GM13976 (cell line): ENCODE measurements around the gene AVEN.

Experiments used
- DNase-seq: peaks from one replicate; pipeline ENCODE4 v3.0.0; 2012; ENCODE audit warnings: low spot score
- in situ Hi-C: fragments of 300-500 bp; cut with MboI; formaldehyde crosslinking; loops from one replicate; pipeline ENCODE4 v1.12.0; 2022; ENCODE audit warnings: low sequenced_read_pairs, mixed read lengths, inconsistent platforms; ENCODE audit not compliant: unreplicated experiment
- TF ChIP-seq, protein P1 (sequence below): IDR thresholded peaks from 2 replicates; pipeline ENCODE4 v1.5.1; 2012; ENCODE audit warnings: borderline replicate concordance, mild to moderate bottlenecking; ENCODE audit not compliant: insufficient read depth; ENCODE audit errors: extremely low read depth, missing control alignments, control extremely low read depth

Gene AVEN

DNA sequence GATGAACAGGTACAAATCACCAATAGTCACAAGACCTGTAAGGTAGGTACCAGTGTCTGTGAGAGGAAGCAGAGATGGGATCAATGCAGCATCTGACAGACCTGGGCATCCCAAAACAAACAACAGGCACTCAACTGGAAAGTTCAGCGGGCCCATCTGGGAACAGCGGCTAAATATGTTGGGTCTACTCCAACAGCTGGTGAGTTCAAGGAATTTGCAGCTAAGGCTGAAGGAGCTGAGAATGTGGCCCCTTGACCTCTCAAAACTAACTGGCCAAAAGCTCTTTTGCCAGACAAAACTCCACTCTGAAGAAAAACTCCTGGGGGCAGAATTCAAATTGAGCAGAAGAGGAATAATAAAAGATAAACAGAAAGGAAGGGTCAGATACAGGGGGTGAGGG is 24.4 kb downstream of the AVEN start:
- in situ Hi-C loops = no loop called here
- no peak for DNase-seq

DNA sequence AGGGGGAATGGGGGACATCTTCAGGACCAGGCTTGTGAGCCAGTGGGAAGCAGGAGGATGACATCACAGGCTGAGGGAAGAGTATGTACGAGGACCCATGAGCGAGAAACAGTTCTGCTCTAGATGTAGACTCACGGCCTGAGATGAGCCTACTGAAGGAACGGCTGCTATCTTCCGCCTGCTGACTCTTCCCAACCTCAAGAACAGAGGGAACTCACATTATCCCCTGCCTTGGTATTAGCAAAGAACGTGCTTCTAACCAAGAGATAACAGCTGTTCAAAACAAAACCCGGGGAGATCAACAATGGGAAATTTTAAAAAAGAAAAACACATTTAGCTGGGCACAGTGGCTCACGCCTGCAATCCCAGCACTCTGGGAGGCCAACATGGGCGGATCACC is 25.3 kb downstream of the AVEN start:
- DNase-seq = no peak
- in situ Hi-C loops = no loop called here
- TF ChIP-seq, protein P1, sequence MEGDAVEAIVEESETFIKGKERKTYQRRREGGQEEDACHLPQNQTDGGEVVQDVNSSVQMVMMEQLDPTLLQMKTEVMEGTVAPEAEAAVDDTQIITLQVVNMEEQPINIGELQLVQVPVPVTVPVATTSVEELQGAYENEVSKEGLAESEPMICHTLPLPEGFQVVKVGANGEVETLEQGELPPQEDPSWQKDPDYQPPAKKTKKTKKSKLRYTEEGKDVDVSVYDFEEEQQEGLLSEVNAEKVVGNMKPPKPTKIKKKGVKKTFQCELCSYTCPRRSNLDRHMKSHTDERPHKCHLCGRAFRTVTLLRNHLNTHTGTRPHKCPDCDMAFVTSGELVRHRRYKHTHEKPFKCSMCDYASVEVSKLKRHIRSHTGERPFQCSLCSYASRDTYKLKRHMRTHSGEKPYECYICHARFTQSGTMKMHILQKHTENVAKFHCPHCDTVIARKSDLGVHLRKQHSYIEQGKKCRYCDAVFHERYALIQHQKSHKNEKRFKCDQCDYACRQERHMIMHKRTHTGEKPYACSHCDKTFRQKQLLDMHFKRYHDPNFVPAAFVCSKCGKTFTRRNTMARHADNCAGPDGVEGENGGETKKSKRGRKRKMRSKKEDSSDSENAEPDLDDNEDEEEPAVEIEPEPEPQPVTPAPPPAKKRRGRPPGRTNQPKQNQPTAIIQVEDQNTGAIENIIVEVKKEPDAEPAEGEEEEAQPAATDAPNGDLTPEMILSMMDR = no peak

More for the DNA sequence above, 24.4 kb downstream of the AVEN start:
- TF ChIP-seq, protein P1 = no peak

DNA sequence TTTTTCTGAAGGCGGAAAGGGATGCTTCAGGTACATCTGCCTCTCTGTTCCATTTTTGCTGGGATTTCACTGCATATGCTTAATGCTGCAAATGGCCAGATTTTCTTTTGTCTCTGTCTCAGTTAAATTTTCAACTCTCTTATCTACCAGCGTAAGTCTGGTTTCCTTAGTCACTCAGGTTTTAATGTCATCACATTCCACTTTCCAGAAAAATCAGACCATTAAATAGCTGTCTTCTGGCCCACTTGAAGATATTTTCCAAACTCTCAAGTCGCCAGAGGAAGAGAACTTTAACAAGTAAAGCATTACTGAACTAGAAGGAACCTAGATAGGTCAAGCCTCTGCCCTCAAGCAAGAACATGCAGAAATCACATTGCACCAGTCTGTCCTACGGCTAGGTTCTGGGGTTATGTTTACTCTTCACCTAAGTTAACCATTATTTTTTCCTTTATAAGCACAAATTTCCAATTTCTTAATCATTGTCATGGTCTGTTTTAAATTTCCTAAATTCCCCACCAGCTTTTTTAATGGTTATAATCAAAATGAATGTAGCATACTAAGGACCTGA is 26.5 kb downstream of the AVEN start:
- TF ChIP-seq, protein P1 = no peak
- no peak for DNase-seq
- in situ Hi-C loops = no loop called here

DNA sequence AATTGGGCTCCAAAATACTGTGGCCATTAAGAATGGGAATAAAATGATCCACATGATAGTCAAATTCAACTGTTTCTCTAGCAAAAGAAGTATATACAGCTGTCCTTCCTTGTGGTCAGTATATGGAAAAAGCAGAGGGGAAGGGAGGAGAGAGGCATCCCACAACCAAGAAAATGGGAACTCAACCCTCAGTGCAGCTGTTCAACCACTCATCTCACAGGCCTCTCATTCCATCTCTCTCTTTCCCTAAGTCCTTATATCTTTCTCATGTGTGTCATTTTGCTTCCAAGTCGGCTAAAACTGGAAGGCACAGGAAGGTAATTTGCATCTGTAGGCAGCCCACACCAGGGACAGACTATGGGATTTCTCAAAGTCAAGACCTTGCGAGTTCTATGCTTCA is 27.5 kb downstream of the AVEN start:
- DNase-seq = no peak
- TF ChIP-seq, protein P1 = no peak
- in situ Hi-C loops = no loop called here

DNA sequence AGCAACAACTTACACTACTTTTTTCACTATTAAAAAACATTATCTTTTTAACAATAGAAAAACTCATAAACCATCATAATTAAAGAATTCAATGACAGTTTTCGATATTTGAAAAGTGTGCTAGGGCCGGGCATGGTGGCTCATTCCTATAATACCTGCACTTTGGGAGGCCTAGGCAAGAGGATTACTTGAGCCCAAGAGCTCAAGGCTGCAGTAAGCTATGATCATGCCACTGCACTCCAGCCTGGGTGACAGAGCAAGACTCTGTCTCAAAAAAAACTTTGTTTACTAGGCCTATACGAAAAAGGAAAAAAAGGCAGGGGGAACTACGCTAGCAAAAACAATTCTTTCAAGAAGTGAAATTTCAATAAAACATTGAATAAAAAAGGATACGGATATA is 28.1 kb downstream of the AVEN start:
- in situ Hi-C loops = no loop called here
- DNase-seq = no peak
- TF ChIP-seq, protein P1 = no peak

DNA sequence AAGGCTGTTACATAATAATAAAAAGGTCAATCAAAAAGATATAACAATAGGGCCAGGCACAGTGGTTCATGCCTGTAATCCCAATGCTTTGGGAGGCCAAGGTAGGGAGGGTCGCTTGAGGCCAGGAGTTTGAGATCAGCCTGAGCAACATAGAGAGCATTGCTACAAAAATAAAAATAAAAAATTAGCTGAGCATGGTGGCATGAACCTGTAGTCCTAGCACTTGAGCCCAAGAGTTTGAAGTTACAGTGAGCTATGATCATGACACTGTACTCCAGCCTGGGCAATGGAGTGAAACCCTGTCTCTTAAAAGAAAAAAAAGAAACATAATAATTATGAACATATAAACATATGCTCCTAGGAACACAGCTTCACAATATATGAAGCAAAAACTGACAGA is 29.3 kb downstream of the AVEN start:
- DNase-seq = no peak
- in situ Hi-C loops = no loop called here
- TF ChIP-seq, protein P1 = no peak
